Transverse colon (tissue), 4 donors: ENCODE results near the gene APBB3. TPM values are rescaled to one million over a fixed set of nuclear protein-coding genes. Genes with fewer than 3 reads are reported as not detected.

Experiments used
- DNase-seq: peaks from one replicate; pipeline ENCODE4 v3.0.0-alpha.2; 2019
- H3K27ac ChIP-seq, 4 donors: fragments of 200-600 bp; sonication (generic); 2 replicates each; pipeline ENCODE4 v1.5.1; 2016 to 2018; ENCODE audit warnings: inconsistent platforms in 4 of 4
- H3K27me3 ChIP-seq: fragments of 200-600 bp; sonication (generic); 2 replicates; pipeline ENCODE4 v1.5.1; 2017; ENCODE audit warnings: inconsistent platforms
- H3K36me3 ChIP-seq, 4 donors: fragments of 200-600 bp; sonication (generic); 2 replicates each; pipeline ENCODE4 v1.5.1; 2017 to 2019; ENCODE audit warnings: inconsistent platforms in 4 of 4
- H3K4me1 ChIP-seq, 4 donors: fragments of 200-600 bp; sonication (generic); 2 replicates each; pipeline ENCODE4 v1.5.1; 2017 to 2020; ENCODE audit warnings: inconsistent platforms in 4 of 4
- H3K4me3 ChIP-seq, 4 donors: fragments of 200-600 bp; sonication (generic); 1 replicate in 1 of 4; 2 replicates in 3 of 4; pipeline versions ENCODE4 v1.5.1 to v1.6.1; 2017 to 2019; ENCODE audit warnings: inconsistent platforms in 4 of 4
- H3K9me3 ChIP-seq, 2 donors: fragments of 200-600 bp; sonication (generic); 2 replicates each; pipeline ENCODE4 v1.5.1; 2017 to 2019; ENCODE audit warnings: inconsistent platforms in 2 of 2
- CTCF ChIP-seq, 5 experiments: fragments of 200-600 bp in 3 of 5; fragments of 450-650 bp in 2 of 5; sonication (generic) in 3 of 5; IDR thresholded peaks; 1 replicate in 2 of 5; 2 replicates in 3 of 5; pipeline ENCODE4 v1.5.1; 2016 to 2017; ENCODE audit warnings: antibody characterized with exemption in 5 of 5, inconsistent platforms in 3 of 5, mild to moderate bottlenecking in 2 of 5, moderate library complexity in 1 of 5
- EP300 ChIP-seq: sonication (generic); formaldehyde crosslinking; IDR thresholded peaks from one replicate; pipeline ENCODE4 v1.6.1; 2017; ENCODE audit warnings: antibody characterized with exemption, low read depth
- POLR2A ChIP-seq: fragments of 450-650 bp; IDR thresholded peaks from one replicate; pipeline ENCODE4 v1.6.1; 2016; ENCODE audit warnings: antibody characterized with exemption, mild to moderate bottlenecking, moderate library complexity
- POLR2AphosphoS5 ChIP-seq, 3 donors: sonication (generic); formaldehyde crosslinking; IDR thresholded peaks; one replicate each; pipeline ENCODE4 v1.6.1; 2016; ENCODE audit warnings: antibody characterized with exemption in 3 of 3
- WGBS, 2 donors: methylation state at CpG; one replicate each; pipeline ENCODE4 v1.1.5; 2018; ENCODE audit warnings: low coverage in 1 of 2; 5-methylcytosine and 5-hydroxymethylcytosine counted together
- in situ Hi-C, 4 donors: fragments of 200-750 bp; cut with MboI; loops; one replicate each; pipeline versions ENCODE4 v1.15.0 to v1.15.1; 2017; ENCODE audit warnings: low sequenced_read_pairs in 3 of 4, low pct_ligation_motif_present in 1 of 4, low pct_unique_long_range_greater_than_20kb in 1 of 4
- intact Hi-C: fragments of 100-400 bp; cut with DNase I; formaldehyde crosslinking; loops from one replicate; pipeline ENCODE4 v1.15.1; 2023; ENCODE audit warnings: low total_unique reads
- total RNA-seq, 4 donors: library from RNA; depleted of rRNA; stranded (reverse); fragments of >200 nt; gene quantifications; one replicate each; pipeline ENCODE4 v1.1.0, GENCODE V29; 2016

The APBB3 gene
- total RNA-seq, 4 donors from 2014 or later: 20.1 to 42.5 (median 37.4) TPM

GRCh38 chr5:140545606-140546005, 18.8 kb downstream of the APBB3 start:
- TF ChIP-seq POLR2AphosphoS5 (IDR thresholded peaks at IDR 0.05) (no peak), EP300 (no peak), CTCF (IDR thresholded peaks at IDR 0.05) (no peak), POLR2A (no peak)
- no peaks in the 10 kb centered on the region for H3K27me3 ChIP-seq
- no peaks in the 10 kb centered on the region for H3K9me3 ChIP-seq
- no peak for DNase-seq
- peaks cover 33 to 56% (median 39%) of the 10 kb centered on the region in 4 donors for H3K4me1 ChIP-seq
- 96 to 98% methylated on average over 4 to 10 of the region's 10 CpGs for WGBS, 2 donors
- in situ Hi-C loops: no loop called here
- H3K4me3 ChIP-seq: no peak overlapping the region
- intact Hi-C loops: no loop called here
- H3K36me3 ChIP-seq: peaks cover 0 to 17% (median 8%) of the 10 kb centered on the region in 4 donors
- H3K27ac ChIP-seq: peak overlapping the region in 3 of 4 donors; percentile 95 to 99 (median 98)

GRCh38 chr5:140544986-140545385, 19.4 kb downstream of the APBB3 start:
- no peak for DNase-seq
- H3K36me3 ChIP-seq: peaks cover 0 to 23% (median 10%) of the 10 kb centered on the region in 4 donors
- TF ChIP-seq EP300 (no peak), CTCF (IDR thresholded peaks at IDR 0.05) (no peak)
- 89 to 97% methylated on average over 3 to 7 of the region's 7 CpGs for WGBS, 2 donors
- H3K27me3 ChIP-seq: no peaks in the 10 kb centered on the region
- H3K4me3 ChIP-seq: no peak overlapping the region
- intact Hi-C loops: no loop called here
- in situ Hi-C loops: no loop called here
- H3K4me1 ChIP-seq: peaks cover 29 to 50% (median 39%) of the 10 kb centered on the region in 4 donors
- H3K27ac ChIP-seq: peak overlapping the region in 3 of 4 donors; percentile 95 to 99 (median 98)
- no peaks in the 10 kb centered on the region for H3K9me3 ChIP-seq

GRCh38 chr5:140542972-140543371, 21.4 kb downstream of the APBB3 start:
- peaks cover 0 to 43% (median 20%) of the 10 kb centered on the region in 4 donors for H3K36me3 ChIP-seq
- no peaks in the 10 kb centered on the region for H3K9me3 ChIP-seq
- no peak for DNase-seq
- H3K4me3 ChIP-seq: no peak overlapping the region
- no peaks in the 10 kb centered on the region for H3K27me3 ChIP-seq
- intact Hi-C loops: no loop called here
- peak overlapping the region; percentile 51 to 76 (median 65) for H3K27ac ChIP-seq
- WGBS, 2 donors: 53 to 75% methylated on average over 1 to 5 of the region's 5 CpGs
- TF ChIP-seq POLR2A (peak; percentile 13), EP300 (no peak), POLR2AphosphoS5 (IDR thresholded peaks at IDR 0.05) (peak in 1 of 3 donors; percentile 31)
- H3K4me1 ChIP-seq: peaks cover 11 to 30% (median 20%) of the 10 kb centered on the region in 4 donors
- in situ Hi-C loops: no loop called here

GRCh38 chr5:140540227-140540626, 24.2 kb downstream of the APBB3 start:
- Histone ChIP-seq H3K9me3 (no peaks in the 10 kb centered on the region), H3K4me1 (peaks cover 0 to 8% (median 2%) of the 10 kb centered on the region in 4 donors), H3K27me3 (no peaks in the 10 kb centered on the region), H3K27ac (no peak overlapping the region), H3K36me3 (peaks cover 0 to 54% (median 23%) of the 10 kb centered on the region in 4 donors), H3K4me3 (no peak overlapping the region)
- WGBS, 2 donors: 89% methylated on average over 1 of the region's 1 CpG; no CpG with 5 or more reads in 1 of the 2 donors
- TF ChIP-seq POLR2AphosphoS5 (IDR thresholded peaks at IDR 0.05): no peak
- in situ Hi-C loops: no loop called here
- intact Hi-C loops: no loop called here
- no peak for DNase-seq

GRCh38 chr5:140524003-140524402, 40.4 kb downstream of the APBB3 start:
- no peak for TF ChIP-seq POLR2AphosphoS5 (IDR thresholded peaks at IDR 0.05)
- TF ChIP-seq EP300: no peak
- no peak for TF ChIP-seq CTCF (IDR thresholded peaks at IDR 0.05)
- TF ChIP-seq POLR2A: no peak
- H3K9me3 ChIP-seq: no peaks in the 10 kb centered on the region
- no peaks in the 10 kb centered on the region for H3K27me3 ChIP-seq
- DNase-seq: no peak
- in situ Hi-C loops (no loop called here), intact Hi-C loops (no loop called here)
- no peaks in the 10 kb centered on the region for H3K4me1 ChIP-seq
- no peak overlapping the region for H3K4me3 ChIP-seq
- WGBS, 2 donors: 78 to 87% methylated on average over 2 of the region's 2 CpGs
- no peak overlapping the region for H3K27ac ChIP-seq
- peaks cover 0 to 57% (median 29%) of the 10 kb centered on the region in 4 donors for H3K36me3 ChIP-seq
